ENCODE measurements around the gene FAM171A1. TPM values are rescaled to one million over a fixed set of nuclear protein-coding genes. Genes with fewer than 3 reads are reported as not detected.

The FAM171A1 gene
- total RNA-seq, 2 donors from 2014 or later = 0.24 to 0.47 TPM

DNA sequence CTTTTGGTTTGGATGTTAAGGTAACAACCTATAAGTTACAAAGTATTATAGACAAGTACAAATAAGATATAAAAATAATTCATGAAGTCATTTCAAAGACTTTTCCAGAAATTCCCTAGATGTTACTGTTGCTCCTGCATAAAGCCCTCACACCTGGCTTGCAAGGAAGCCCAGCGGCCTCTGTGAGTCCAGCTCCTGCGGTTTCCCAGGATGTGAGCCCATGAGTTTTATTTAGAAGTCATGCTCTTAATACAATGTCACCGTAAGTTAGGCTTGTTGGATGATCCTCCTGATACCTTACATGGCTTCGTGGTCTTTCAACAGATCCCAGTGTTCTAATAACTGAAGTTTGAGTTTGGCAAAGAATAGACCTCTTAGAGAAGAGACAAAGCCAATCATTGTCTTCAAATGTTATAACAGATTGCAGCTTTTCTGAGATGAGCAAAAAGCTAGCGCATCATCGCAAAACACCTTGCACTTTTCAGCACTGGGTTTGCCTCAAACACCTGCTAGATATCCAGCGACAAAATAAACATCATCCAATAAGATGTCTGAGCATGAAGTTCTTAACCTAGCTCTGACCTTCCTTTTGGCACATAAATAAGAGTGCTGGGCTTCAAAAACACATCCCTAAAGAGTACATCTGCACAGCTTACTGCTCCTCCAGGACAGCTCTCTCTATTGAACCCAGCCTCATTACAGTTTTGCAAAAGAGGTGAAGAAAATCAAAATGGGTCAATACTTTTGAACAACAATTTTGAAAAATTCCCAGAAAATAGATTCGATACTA lies 3.6 kb downstream of the FAM171A1 start:
- H3K27me3 Mint-ChIP-seq = peaks cover 39 to 65% of the 10 kb centered on the region in 2 donors
- no peaks in the 10 kb centered on the region for H3K36me3 Mint-ChIP-seq

DNA sequence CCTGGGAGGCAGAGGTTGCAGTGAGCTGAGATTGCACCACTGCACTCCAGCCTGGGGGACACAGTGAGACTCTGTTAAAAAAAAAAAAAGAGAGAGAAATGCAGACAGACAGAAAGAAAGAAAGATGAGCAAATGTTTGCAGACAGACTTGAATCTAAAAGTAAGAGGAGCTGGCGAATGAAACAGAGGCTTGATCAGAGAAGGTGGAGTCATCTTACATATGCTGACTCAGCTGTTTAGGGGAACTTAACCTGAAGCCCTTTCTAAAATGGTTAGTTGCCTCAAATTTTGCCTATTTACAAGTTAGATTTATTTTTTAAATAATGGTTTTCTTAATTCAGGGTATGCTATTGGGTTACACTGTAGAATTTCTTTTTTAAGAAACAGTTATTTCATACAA lies 5.4 kb downstream of the FAM171A1 start:
- no peak overlapping the region for H3K27ac Mint-ChIP-seq
- no peak overlapping the region for H3K4me3 Mint-ChIP-seq
- no peaks in the 10 kb centered on the region for H3K9me3 Mint-ChIP-seq
- no peak for DNase-seq (ENCODE audit: low spot score)
- no peak for ATAC-seq
- no peaks in the 10 kb centered on the region for H3K36me3 Mint-ChIP-seq
- H3K4me1 Mint-ChIP-seq (ENCODE audit: low read depth in 2 of 2) = no peaks in the 10 kb centered on the region
- peaks cover 38 to 61% of the 10 kb centered on the region in 2 donors for H3K27me3 Mint-ChIP-seq

More for the DNA sequence above, 3.6 kb downstream of the FAM171A1 start:
- Mint-ChIP-seq H3K27ac (no peak overlapping the region), H3K9me3 (no peaks in the 10 kb centered on the region), H3K4me1 (ENCODE audit: low read depth in 2 of 2) (no peaks in the 10 kb centered on the region), H3K4me3 (no peak overlapping the region)
- DNase-seq (ENCODE audit: low spot score) (no peak), ATAC-seq (no peak)

- Mint-ChIP-seq H3K27ac (no peak overlapping the region), H3K27me3 (peaks cover 35 to 49% of the 10 kb centered on the region in 2 donors), H3K4me3 (no peak overlapping the region), H3K36me3 (no peaks in the 10 kb centered on the region), H3K4me1 (ENCODE audit: low read depth in 2 of 2) (no peaks in the 10 kb centered on the region), H3K9me3 (no peaks in the 10 kb centered on the region)
- DNase-seq (ENCODE audit: low spot score) = no peak
- no peak for ATAC-seq
These were observed 7.1 kb downstream of the FAM171A1 start for GRCh38 chr10:15364001-15364400.

DNA sequence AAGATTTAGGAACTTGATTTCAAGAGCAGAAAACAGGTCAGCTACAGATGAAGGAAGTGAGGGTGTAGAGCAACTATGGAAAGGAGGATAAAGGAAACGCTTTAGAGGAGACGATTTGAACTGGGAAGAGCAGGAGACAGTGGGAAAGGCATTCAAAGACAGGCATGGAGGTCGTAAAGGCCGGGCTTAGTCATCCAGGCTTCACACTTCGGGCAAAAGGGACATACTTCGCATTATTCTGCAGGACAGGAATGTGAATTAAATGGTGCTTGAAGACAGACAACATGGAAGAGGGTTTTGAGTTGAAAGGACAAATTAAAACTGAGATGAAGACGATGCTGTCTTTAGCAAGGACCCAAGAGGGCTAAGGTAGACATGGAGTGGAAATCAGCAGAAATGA lies 8.1 kb downstream of the FAM171A1 start:
- ATAC-seq = no peak
- no peaks in the 10 kb centered on the region for H3K4me1 Mint-ChIP-seq (ENCODE audit: low read depth in 2 of 2)
- H3K9me3 Mint-ChIP-seq = no peaks in the 10 kb centered on the region
- no peak overlapping the region for H3K27ac Mint-ChIP-seq
- peaks cover 27 to 41% of the 10 kb centered on the region in 2 donors for H3K27me3 Mint-ChIP-seq
- H3K36me3 Mint-ChIP-seq = no peaks in the 10 kb centered on the region
- DNase-seq (ENCODE audit: low spot score) = no peak
- no peak overlapping the region for H3K4me3 Mint-ChIP-seq

DNA sequence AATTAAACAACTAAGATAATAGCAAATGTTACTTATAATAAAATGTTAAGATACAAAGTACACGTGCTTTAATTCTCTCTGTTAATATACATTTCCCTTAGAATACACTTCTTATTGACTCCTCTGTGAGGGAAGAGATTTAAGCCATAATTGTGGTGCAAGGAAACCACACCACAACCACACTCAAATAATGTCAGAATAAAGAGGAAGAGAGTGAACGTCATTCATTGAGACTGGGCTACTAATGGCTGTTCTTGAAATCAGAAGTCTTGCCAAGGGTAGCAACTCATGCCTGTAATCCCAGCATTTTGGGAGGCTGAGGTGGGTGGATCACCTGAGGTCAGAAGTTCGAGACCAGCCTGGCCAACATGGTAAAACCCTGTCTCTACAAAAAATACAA lies 10.0 kb downstream of the FAM171A1 start:
- Mint-ChIP-seq H3K4me3 (no peak overlapping the region), H3K4me1 (ENCODE audit: low read depth in 2 of 2) (no peaks in the 10 kb centered on the region), H3K36me3 (no peaks in the 10 kb centered on the region), H3K27ac (no peak overlapping the region), H3K27me3 (peaks cover 27 to 39% of the 10 kb centered on the region in 2 donors), H3K9me3 (no peaks in the 10 kb centered on the region)
- ATAC-seq (no peak), DNase-seq (ENCODE audit: low spot score) (no peak)

GRCh38 chr10:15360566-15360965 lies 10.5 kb downstream of the FAM171A1 start:
- no peaks in the 10 kb centered on the region for H3K9me3 Mint-ChIP-seq
- H3K27ac Mint-ChIP-seq = no peak overlapping the region
- H3K4me3 Mint-ChIP-seq = no peak overlapping the region
- no peak for DNase-seq (ENCODE audit: low spot score)
- H3K4me1 Mint-ChIP-seq (ENCODE audit: low read depth in 2 of 2) = no peaks in the 10 kb centered on the region
- peaks cover 28 to 44% of the 10 kb centered on the region in 2 donors for H3K27me3 Mint-ChIP-seq
- peak in 1 of 2 donors; percentile 52 for ATAC-seq
- no peaks in the 10 kb centered on the region for H3K36me3 Mint-ChIP-seq

- Mint-ChIP-seq H3K36me3 (no peaks in the 10 kb centered on the region), H3K4me1 (ENCODE audit: low read depth in 2 of 2) (no peaks in the 10 kb centered on the region), H3K27me3 (peaks cover 17 to 43% of the 10 kb centered on the region in 2 donors), H3K4me3 (no peak overlapping the region), H3K9me3 (no peaks in the 10 kb centered on the region), H3K27ac (no peak overlapping the region)
- DNase-seq (ENCODE audit: low spot score) = no peak
- no peak for ATAC-seq
These were observed 17.5 kb downstream of the FAM171A1 start for GRCh38 chr10:15353471-15354017.

DNA sequence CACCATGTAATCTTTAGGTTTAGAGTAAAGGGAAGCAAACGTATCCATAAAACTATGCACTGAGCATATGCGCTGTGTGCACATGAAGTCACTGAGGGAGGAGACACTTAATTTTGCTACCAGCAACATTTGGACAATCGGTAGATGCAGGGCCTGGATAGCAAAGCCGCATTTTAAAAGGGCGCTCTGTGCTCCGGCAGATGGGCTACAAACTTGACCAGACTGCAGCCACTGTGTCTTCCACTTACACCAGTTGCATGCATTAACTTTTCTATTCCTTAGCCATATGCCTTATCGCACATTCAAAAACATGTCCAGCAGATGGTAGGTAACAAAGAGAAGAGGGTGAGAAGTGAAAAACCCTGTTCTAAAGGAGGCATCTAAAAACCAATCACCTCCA lies 18.3 kb downstream of the FAM171A1 start:
- ATAC-seq (no peak), DNase-seq (ENCODE audit: low spot score) (no peak)
- H3K9me3 Mint-ChIP-seq = no peaks in the 10 kb centered on the region
- H3K4me3 Mint-ChIP-seq = no peak overlapping the region
- H3K27ac Mint-ChIP-seq = no peak overlapping the region
- peaks cover 17 to 43% of the 10 kb centered on the region in 2 donors for H3K27me3 Mint-ChIP-seq
- no peaks in the 10 kb centered on the region for H3K4me1 Mint-ChIP-seq (ENCODE audit: low read depth in 2 of 2)
- H3K36me3 Mint-ChIP-seq = no peaks in the 10 kb centered on the region

DNA sequence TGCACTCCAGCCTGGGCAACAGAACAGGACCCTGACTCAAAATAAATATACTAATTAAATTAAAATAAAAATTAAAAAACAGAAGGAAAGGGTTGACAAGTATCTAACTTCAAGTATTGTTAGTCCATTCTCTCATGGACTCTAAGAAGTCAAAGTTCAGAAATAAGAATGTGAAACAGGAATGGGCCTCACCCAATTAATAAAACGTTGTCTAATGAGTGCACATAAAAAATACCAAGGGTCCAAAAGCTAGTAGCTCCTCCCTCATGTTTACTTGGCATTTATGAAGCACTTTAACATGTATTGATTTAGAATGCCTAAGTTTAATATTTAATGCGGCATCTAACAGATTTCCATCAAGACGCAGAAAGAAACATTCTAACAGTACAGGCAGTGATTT lies 18.9 kb downstream of the FAM171A1 start:
- H3K4me3 Mint-ChIP-seq = no peak overlapping the region
- DNase-seq (ENCODE audit: low spot score) (no peak), ATAC-seq (no peak)
- no peaks in the 10 kb centered on the region for H3K9me3 Mint-ChIP-seq
- peaks cover 17 to 43% of the 10 kb centered on the region in 2 donors for H3K27me3 Mint-ChIP-seq
- H3K27ac Mint-ChIP-seq = no peak overlapping the region
- H3K36me3 Mint-ChIP-seq = no peaks in the 10 kb centered on the region
- H3K4me1 Mint-ChIP-seq (ENCODE audit: low read depth in 2 of 2) = no peaks in the 10 kb centered on the region

DNA sequence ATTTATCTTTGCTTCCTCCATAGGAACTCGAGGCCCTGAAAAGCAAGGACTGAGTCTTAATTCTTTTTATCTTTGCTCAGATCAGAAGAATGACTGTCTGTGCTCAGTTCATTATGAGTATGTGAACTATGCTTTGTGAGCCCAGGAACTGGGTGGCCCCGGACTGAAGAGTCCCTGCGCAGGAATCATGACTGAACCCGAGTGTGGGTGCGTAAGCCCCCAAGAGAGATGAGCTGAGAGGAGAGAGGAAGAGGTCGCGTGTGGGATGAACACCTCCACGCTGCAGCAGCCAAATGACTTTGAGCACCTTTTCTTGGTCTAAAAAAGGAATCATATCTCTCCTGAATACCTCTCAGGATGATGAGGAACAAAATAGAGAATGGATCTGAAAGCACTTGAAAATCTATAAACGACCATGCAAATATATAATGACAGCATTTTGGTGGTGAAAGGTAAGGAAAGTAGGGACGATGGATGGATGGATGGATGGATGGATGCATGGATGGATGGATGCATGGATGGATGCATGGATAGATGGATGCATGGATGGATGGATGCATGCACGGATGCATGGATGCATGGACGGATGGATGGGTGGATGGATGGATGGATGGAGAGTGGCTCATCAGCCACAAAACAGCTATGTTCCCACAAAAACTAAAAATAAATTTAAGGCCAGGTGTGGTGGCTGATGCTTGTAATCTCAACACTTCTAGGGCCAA lies 19.8 kb downstream of the FAM171A1 start:
- no peak overlapping the region for H3K27ac Mint-ChIP-seq
- H3K36me3 Mint-ChIP-seq = no peaks in the 10 kb centered on the region
- H3K9me3 Mint-ChIP-seq = no peaks in the 10 kb centered on the region
- DNase-seq (ENCODE audit: low spot score) = no peak
- no peak for ATAC-seq
- H3K27me3 Mint-ChIP-seq = peaks cover 17 to 39% of the 10 kb centered on the region in 2 donors
- H3K4me3 Mint-ChIP-seq = no peak overlapping the region
- H3K4me1 Mint-ChIP-seq (ENCODE audit: low read depth in 2 of 2) = no peaks in the 10 kb centered on the region

GRCh38 chr10:15349112-15349511 lies 22.0 kb downstream of the FAM171A1 start:
- ATAC-seq (no peak), DNase-seq (ENCODE audit: low spot score) (no peak)
- Mint-ChIP-seq H3K9me3 (no peaks in the 10 kb centered on the region), H3K27me3 (peaks cover 26 to 40% of the 10 kb centered on the region in 2 donors), H3K4me1 (ENCODE audit: low read depth in 2 of 2) (no peaks in the 10 kb centered on the region), H3K36me3 (no peaks in the 10 kb centered on the region), H3K4me3 (no peak overlapping the region), H3K27ac (no peak overlapping the region)

DNA sequence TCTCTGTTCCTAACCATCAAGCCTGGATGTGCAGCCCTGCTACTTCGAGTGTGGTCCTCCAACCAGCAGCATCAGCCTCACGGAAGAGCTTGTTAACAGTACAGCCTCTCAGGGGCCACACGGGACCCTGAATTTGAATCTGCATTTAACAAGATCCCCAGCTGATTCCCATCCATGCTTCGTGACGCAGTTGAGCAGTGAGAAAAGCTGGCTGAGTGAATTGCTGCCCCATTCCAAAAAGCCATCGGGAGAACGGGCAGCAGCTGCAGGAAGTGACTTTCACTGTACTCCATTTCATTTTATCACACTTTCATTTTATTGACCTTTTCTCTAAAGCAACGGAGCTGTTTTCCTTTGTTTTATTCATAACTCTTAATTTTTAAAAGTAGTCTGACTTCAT lies 22.5 kb downstream of the FAM171A1 start:
- peaks cover 28 to 40% of the 10 kb centered on the region in 2 donors for H3K27me3 Mint-ChIP-seq
- no peaks in the 10 kb centered on the region for H3K36me3 Mint-ChIP-seq
- no peak overlapping the region for H3K4me3 Mint-ChIP-seq
- DNase-seq (ENCODE audit: low spot score) (no peak), ATAC-seq (no peak)
- no peaks in the 10 kb centered on the region for H3K9me3 Mint-ChIP-seq
- H3K27ac Mint-ChIP-seq = no peak overlapping the region
- H3K4me1 Mint-ChIP-seq (ENCODE audit: low read depth in 2 of 2) = no peaks in the 10 kb centered on the region

- no peak overlapping the region for H3K4me3 Mint-ChIP-seq
- H3K9me3 Mint-ChIP-seq = no peaks in the 10 kb centered on the region
- no peak overlapping the region for H3K27ac Mint-ChIP-seq
- no peak for ATAC-seq
- H3K4me1 Mint-ChIP-seq (ENCODE audit: low read depth in 2 of 2) = no peaks in the 10 kb centered on the region
- no peak for DNase-seq (ENCODE audit: low spot score)
- H3K36me3 Mint-ChIP-seq = no peaks in the 10 kb centered on the region
- H3K27me3 Mint-ChIP-seq = peaks cover 29 to 30% of the 10 kb centered on the region in 2 donors
These were observed 23.9 kb downstream of the FAM171A1 start for GRCh38 chr10:15347150-15347549.
